Measurements from ENCODE around the gene C21orf91.

The C21orf91 gene

DNA sequence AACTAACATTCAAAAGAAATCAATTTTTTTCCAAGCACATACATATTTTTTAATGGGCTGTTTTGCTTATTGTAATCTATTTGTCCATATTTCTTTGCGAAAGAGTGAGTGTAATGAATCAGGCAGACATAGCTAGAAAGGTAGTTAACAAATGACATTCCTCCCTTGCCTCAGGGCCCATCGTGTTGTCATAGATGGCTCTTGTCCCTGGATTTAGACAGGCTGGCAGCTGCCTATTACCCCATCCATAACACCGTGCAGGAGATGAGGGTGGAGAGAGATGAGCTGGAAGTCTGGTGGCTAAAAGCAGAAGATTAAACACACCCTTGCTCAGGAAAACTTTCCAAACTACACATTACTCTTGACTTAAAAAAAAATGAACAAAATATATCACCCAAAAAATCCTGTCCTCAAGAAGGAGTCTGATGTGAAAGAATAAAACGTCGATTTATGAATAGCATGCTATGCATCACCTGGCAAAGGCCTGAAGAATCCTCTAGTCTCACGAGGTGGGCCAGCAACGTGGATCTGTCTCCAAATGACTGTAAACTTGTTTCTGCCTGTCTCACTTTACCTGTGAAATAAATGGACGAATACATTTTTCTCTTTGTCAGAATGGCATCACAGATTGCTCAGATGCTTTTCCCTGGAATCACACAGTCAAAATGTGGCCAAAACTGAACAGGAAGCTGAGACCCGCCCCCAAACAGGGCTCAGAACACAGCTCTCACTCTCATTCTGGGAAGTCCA lies 55.7 kb downstream of the C21orf91 start:
- no peak for ATAC-seq

DNA sequence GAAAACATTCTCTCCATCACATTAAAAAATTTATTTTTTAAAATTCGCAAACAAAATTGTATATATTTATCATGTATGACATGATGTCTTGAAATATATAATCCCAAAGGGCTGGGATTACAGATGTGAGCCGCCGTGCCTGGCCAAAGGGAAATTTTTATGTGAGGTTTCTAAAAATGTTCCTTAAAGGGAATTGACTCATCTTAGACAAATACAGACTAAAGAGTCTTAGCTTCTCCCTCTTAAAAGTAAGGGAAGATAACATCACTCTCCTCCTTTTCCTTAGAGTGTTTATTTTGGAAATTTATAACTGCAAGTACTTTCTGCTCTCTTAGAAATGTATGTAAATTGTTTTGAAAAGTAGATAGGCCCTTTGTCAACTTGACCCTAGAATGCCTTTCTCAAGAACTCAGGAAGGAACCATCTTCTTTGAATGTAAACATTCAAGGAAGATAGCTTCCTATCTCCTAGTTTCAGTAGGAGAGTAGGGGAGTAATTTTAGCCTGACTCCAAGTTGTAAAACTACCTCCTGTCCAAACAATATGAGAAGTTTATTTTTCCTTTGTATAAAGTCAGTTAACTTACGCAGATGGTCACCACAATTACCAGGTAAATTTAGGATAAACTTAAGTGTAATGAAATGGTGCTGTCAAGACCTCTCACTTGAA lies 59.5 kb downstream of the C21orf91 start:
- no peak for ATAC-seq
- no peak for TF ChIP-seq CSDC2 (CRISPR knock-in tag; IDR thresholded peaks at IDR 0.05)
- TF ChIP-seq OSR1 (CRISPR knock-in tag; IDR thresholded peaks at IDR 0.05): no peak
- TF ChIP-seq ZFP30 (CRISPR knock-in tag; IDR thresholded peaks at IDR 0.05): no peak
- TF ChIP-seq RARB (CRISPR knock-in tag; IDR thresholded peaks at IDR 0.05): no peak
- no peak for TF ChIP-seq TOX (CRISPR knock-in tag; IDR thresholded peaks at IDR 0.05; ENCODE audit: borderline replicate concordance)
- no peak for TF ChIP-seq BACH2 (CRISPR knock-in tag; IDR thresholded peaks at IDR 0.05; ENCODE audit: borderline replicate concordance)
- TF ChIP-seq, protein P1, sequence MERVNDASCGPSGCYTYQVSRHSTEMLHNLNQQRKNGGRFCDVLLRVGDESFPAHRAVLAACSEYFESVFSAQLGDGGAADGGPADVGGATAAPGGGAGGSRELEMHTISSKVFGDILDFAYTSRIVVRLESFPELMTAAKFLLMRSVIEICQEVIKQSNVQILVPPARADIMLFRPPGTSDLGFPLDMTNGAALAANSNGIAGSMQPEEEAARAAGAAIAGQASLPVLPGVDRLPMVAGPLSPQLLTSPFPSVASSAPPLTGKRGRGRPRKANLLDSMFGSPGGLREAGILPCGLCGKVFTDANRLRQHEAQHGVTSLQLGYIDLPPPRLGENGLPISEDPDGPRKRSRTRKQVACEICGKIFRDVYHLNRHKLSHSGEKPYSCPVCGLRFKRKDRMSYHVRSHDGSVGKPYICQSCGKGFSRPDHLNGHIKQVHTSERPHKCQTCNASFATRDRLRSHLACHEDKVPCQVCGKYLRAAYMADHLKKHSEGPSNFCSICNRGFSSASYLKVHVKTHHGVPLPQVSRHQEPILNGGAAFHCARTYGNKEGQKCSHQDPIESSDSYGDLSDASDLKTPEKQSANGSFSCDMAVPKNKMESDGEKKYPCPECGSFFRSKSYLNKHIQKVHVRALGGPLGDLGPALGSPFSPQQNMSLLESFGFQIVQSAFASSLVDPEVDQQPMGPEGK (CRISPR knock-in tag; IDR thresholded peaks at IDR 0.05; ENCODE audit: borderline replicate concordance): no peak
- TF ChIP-seq, protein P2, sequence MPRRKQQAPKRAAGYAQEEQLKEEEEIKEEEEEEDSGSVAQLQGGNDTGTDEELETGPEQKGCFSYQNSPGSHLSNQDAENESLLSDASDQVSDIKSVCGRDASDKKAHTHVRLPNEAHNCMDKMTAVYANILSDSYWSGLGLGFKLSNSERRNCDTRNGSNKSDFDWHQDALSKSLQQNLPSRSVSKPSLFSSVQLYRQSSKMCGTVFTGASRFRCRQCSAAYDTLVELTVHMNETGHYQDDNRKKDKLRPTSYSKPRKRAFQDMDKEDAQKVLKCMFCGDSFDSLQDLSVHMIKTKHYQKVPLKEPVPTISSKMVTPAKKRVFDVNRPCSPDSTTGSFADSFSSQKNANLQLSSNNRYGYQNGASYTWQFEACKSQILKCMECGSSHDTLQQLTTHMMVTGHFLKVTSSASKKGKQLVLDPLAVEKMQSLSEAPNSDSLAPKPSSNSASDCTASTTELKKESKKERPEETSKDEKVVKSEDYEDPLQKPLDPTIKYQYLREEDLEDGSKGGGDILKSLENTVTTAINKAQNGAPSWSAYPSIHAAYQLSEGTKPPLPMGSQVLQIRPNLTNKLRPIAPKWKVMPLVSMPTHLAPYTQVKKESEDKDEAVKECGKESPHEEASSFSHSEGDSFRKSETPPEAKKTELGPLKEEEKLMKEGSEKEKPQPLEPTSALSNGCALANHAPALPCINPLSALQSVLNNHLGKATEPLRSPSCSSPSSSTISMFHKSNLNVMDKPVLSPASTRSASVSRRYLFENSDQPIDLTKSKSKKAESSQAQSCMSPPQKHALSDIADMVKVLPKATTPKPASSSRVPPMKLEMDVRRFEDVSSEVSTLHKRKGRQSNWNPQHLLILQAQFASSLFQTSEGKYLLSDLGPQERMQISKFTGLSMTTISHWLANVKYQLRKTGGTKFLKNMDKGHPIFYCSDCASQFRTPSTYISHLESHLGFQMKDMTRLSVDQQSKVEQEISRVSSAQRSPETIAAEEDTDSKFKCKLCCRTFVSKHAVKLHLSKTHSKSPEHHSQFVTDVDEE (CRISPR knock-in tag; IDR thresholded peaks at IDR 0.05): no peak

More for the DNA sequence above, 55.7 kb downstream of the C21orf91 start:
- TF ChIP-seq ZNF70 (CRISPR knock-in tag; IDR thresholded peaks at IDR 0.05): no peak
- TF ChIP-seq ZC3H10 (CRISPR knock-in tag; IDR thresholded peaks at IDR 0.05): no peak
- TF ChIP-seq, protein P3, sequence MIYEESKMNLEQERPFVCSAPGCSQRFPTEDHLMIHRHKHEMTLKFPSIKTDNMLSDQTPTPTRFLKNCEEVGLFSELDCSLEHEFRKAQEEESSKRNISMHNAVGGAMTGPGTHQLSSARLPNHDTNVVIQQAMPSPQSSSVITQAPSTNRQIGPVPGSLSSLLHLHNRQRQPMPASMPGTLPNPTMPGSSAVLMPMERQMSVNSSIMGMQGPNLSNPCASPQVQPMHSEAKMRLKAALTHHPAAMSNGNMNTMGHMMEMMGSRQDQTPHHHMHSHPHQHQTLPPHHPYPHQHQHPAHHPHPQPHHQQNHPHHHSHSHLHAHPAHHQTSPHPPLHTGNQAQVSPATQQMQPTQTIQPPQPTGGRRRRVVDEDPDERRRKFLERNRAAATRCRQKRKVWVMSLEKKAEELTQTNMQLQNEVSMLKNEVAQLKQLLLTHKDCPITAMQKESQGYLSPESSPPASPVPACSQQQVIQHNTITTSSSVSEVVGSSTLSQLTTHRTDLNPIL (CRISPR knock-in tag; IDR thresholded peaks at IDR 0.05; ENCODE audit: low read depth): no peak
- TF ChIP-seq ZNF8 (CRISPR knock-in tag; IDR thresholded peaks at IDR 0.05): no peak
- no peak for TF ChIP-seq BACH2 (CRISPR knock-in tag; IDR thresholded peaks at IDR 0.05; ENCODE audit: borderline replicate concordance)
- no peak for TF ChIP-seq ZFP30 (CRISPR knock-in tag; IDR thresholded peaks at IDR 0.05)
- TF ChIP-seq, protein P4, sequence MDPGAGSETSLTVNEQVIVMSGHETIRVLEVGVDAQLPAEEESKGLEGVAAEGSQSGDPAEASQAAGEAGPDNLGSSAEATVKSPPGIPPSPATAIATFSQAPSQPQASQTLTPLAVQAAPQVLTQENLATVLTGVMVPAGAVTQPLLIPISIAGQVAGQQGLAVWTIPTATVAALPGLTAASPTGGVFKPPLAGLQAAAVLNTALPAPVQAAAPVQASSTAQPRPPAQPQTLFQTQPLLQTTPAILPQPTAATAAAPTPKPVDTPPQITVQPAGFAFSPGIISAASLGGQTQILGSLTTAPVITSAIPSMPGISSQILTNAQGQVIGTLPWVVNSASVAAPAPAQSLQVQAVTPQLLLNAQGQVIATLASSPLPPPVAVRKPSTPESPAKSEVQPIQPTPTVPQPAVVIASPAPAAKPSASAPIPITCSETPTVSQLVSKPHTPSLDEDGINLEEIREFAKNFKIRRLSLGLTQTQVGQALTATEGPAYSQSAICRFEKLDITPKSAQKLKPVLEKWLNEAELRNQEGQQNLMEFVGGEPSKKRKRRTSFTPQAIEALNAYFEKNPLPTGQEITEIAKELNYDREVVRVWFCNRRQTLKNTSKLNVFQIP (CRISPR knock-in tag; IDR thresholded peaks at IDR 0.05; ENCODE audit: borderline replicate concordance, low read depth): no peak
- no peak for TF ChIP-seq RARB (CRISPR knock-in tag; IDR thresholded peaks at IDR 0.05)
- no peak for TF ChIP-seq ZNF565 (CRISPR knock-in tag; conservative IDR thresholded peaks at IDR 0.05; ENCODE audit: low read depth)
- TF ChIP-seq ZFP3 (CRISPR knock-in tag; IDR thresholded peaks at IDR 0.05): no peak
- TF ChIP-seq TOX (CRISPR knock-in tag; IDR thresholded peaks at IDR 0.05; ENCODE audit: borderline replicate concordance): no peak
- no peak for TF ChIP-seq SNAI2 (CRISPR knock-in tag; IDR thresholded peaks at IDR 0.05)
- TF ChIP-seq PPARA (CRISPR knock-in tag; IDR thresholded peaks at IDR 0.05; ENCODE audit: borderline replicate concordance): no peak
- no peak for TF ChIP-seq TCF4 (CRISPR knock-in tag; IDR thresholded peaks at IDR 0.05; ENCODE audit: borderline replicate concordance)
- TF ChIP-seq ISL1 (CRISPR knock-in tag; IDR thresholded peaks at IDR 0.05): no peak
- TF ChIP-seq, protein P1 (CRISPR knock-in tag; IDR thresholded peaks at IDR 0.05; ENCODE audit: borderline replicate concordance): no peak
- TF ChIP-seq GLIS3 (CRISPR knock-in tag; IDR thresholded peaks at IDR 0.05): no peak

Data from SK-N-SH treated with all-trans-retinoic acid at 6 μM for 48 hours (cell line).